Measurements from ENCODE around the gene APIP.

The APIP gene

GRCh38 chr11:34944692-34945091 lies 28.5 kb upstream of the APIP start:
- H3K9me3 ChIP-seq (ENCODE audit: control insufficient read depth, low read length) = no peaks in the 10 kb centered on the region
- WGBS, 2 experiments = no CpG with 5 or more reads among the region's 1 CpG

GRCh38 chr11:34941688-34942087 lies 25.5 kb upstream of the APIP start:
- H3K4me3 ChIP-seq (ENCODE audit: insufficient read depth, low read depth, low read length) = no peak overlapping the region
- H3K27me3 ChIP-seq (ENCODE audit: control insufficient read depth, insufficient read depth, low read length, poor library complexity, severe bottlenecking) = no peaks in the 10 kb centered on the region
- no peaks in the 10 kb centered on the region for H3K9me3 ChIP-seq (ENCODE audit: control insufficient read depth, low read length)
- no peaks in the 10 kb centered on the region for H3K36me3 ChIP-seq (ENCODE audit: control insufficient read depth, insufficient read depth, low read length)
- WGBS, 2 experiments = 94 to 97% methylated on average over 13 of the region's 13 CpGs
- H3K27ac ChIP-seq (ENCODE audit: insufficient read depth, low read depth, low read length, poor library complexity, severe bottlenecking) = no peak overlapping the region
- H3K4me1 ChIP-seq (ENCODE audit: control insufficient read depth, insufficient read depth, low read length) = no peaks in the 10 kb centered on the region

More at GRCh38 chr11:34944692-34945091, 28.5 kb upstream of the APIP start:
- no peaks in the 10 kb centered on the region for H3K27me3 ChIP-seq (ENCODE audit: control insufficient read depth, insufficient read depth, low read length, poor library complexity, severe bottlenecking)
- H3K4me1 ChIP-seq (ENCODE audit: control insufficient read depth, insufficient read depth, low read length) = no peaks in the 10 kb centered on the region
- H3K36me3 ChIP-seq (ENCODE audit: control insufficient read depth, insufficient read depth, low read length) = no peaks in the 10 kb centered on the region
- no peak overlapping the region for H3K4me3 ChIP-seq (ENCODE audit: insufficient read depth, low read depth, low read length)
- H3K27ac ChIP-seq (ENCODE audit: insufficient read depth, low read depth, low read length, poor library complexity, severe bottlenecking) = no peak overlapping the region

DNA sequence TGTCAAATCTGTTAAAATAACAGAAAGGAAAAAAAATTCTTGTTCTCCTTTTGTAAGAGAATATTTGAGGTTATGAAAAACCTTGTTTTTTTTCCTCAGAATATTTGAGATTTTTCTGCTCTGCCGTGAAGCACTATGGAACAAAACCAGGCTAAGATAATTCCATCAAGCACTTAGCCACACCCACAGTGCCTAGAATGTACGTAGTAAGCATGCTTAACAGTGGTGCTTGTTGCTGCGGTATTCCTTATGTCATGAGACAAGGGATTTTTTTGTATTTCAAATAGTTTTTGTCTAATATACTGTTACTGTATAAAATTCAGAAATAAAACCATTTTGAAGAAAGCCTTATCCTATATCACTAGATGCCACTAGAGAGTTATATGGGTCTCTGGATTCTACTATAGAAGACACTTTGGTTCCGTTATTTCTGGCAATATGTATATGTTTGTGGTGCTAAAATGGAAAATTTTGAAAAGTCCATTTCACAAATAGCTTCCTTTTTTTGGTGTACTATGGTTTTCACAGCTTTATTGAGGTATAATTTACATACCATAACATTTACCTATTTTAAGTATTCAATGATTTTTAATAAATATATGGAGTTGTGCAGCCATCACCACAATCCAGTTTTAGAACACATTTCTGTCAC lies 24.0 kb upstream of the APIP start:
- H3K4me1 ChIP-seq (ENCODE audit: control insufficient read depth, insufficient read depth, low read length) = no peaks in the 10 kb centered on the region
- 87 to 91% methylated on average over 2 to 4 of the region's 4 CpGs for WGBS, 2 experiments
- H3K4me3 ChIP-seq (ENCODE audit: insufficient read depth, low read depth, low read length) = no peak overlapping the region
- no peak overlapping the region for H3K27ac ChIP-seq (ENCODE audit: insufficient read depth, low read depth, low read length, poor library complexity, severe bottlenecking)
- H3K27me3 ChIP-seq (ENCODE audit: control insufficient read depth, insufficient read depth, low read length, poor library complexity, severe bottlenecking) = no peaks in the 10 kb centered on the region
- no peaks in the 10 kb centered on the region for H3K9me3 ChIP-seq (ENCODE audit: control insufficient read depth, low read length)
- no peaks in the 10 kb centered on the region for H3K36me3 ChIP-seq (ENCODE audit: control insufficient read depth, insufficient read depth, low read length)

DNA sequence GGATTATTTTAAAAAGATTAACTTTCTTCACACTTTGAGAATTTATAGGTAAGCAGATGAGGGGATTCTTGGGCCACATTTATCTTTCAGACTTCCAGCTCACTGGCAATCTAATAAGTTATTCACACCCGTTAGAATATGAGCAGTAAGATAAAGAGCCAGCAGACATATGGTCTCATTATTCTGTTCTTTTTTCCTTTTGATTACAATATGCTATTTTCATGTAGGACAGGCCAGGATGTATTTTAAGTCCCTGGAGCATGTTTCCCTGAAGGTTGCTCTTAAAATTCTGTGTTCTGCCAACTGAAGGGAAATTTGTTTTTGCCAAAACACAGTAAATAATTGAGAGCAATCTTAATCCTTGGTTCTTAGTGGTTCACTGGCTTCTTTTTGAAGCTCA lies 22.4 kb upstream of the APIP start:
- Histone ChIP-seq H3K27me3 (ENCODE audit: control insufficient read depth, insufficient read depth, low read length, poor library complexity, severe bottlenecking) (no peaks in the 10 kb centered on the region), H3K4me1 (ENCODE audit: control insufficient read depth, insufficient read depth, low read length) (no peaks in the 10 kb centered on the region), H3K27ac (ENCODE audit: insufficient read depth, low read depth, low read length, poor library complexity, severe bottlenecking) (no peak overlapping the region), H3K36me3 (ENCODE audit: control insufficient read depth, insufficient read depth, low read length) (no peaks in the 10 kb centered on the region), H3K4me3 (ENCODE audit: insufficient read depth, low read depth, low read length) (no peak overlapping the region), H3K9me3 (ENCODE audit: control insufficient read depth, low read length) (no peaks in the 10 kb centered on the region)
- 100% methylated on average over 1 of the region's 1 CpG; no CpG with 5 or more reads in 1 of the 2 experiments for WGBS, 2 experiments

DNA sequence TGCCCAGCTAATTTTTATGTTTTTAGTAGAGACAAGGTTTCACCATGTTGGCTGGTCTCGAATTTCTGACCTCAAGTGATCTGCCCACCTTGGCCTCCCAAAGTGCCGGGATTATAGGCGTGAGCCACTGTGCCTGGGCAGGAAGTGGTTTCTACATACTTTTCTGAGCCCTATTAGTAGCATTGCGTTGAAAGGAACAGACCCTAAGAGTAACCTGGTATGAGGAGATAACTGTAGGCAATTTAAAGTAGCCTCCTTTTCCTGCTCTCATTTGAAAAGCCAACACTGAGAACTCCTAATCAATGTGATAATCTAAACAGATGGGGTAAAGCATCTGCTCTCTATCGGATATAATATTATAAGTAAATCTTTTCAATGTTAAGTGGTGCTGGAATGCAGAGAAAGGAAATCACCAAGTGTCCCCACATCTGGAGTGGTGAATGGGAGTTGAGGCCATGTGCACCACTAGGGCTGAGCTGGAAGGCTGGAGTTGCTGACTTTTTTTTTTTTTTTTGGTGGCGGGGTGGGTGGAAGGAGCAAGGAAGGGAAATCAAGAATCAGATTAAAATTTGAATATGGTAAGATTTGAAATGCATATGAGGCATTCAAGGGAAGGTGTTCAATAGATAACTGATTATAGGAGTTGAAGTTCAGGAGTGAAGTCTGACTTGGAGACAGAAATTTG lies 20.9 kb upstream of the APIP start:
- no peaks in the 10 kb centered on the region for H3K4me1 ChIP-seq (ENCODE audit: control insufficient read depth, insufficient read depth, low read length)
- no peaks in the 10 kb centered on the region for H3K9me3 ChIP-seq (ENCODE audit: control insufficient read depth, low read length)
- no peak overlapping the region for H3K4me3 ChIP-seq (ENCODE audit: insufficient read depth, low read depth, low read length)
- no peak overlapping the region for H3K27ac ChIP-seq (ENCODE audit: insufficient read depth, low read depth, low read length, poor library complexity, severe bottlenecking)
- WGBS, 2 experiments = 94 to 96% methylated on average over 6 of the region's 6 CpGs
- no peaks in the 10 kb centered on the region for H3K27me3 ChIP-seq (ENCODE audit: control insufficient read depth, insufficient read depth, low read length, poor library complexity, severe bottlenecking)
- no peaks in the 10 kb centered on the region for H3K36me3 ChIP-seq (ENCODE audit: control insufficient read depth, insufficient read depth, low read length)

GRCh38 chr11:34929794-34930763 lies 13.9 kb upstream of the APIP start:
- H3K27me3 ChIP-seq (ENCODE audit: control insufficient read depth, insufficient read depth, low read length, poor library complexity, severe bottlenecking) = no peaks in the 10 kb centered on the region
- no peaks in the 10 kb centered on the region for H3K4me1 ChIP-seq (ENCODE audit: control insufficient read depth, insufficient read depth, low read length)
- H3K4me3 ChIP-seq (ENCODE audit: insufficient read depth, low read depth, low read length) = no peak overlapping the region
- no peaks in the 10 kb centered on the region for H3K36me3 ChIP-seq (ENCODE audit: control insufficient read depth, insufficient read depth, low read length)
- 91 to 95% methylated on average over 11 of the region's 11 CpGs for WGBS, 2 experiments
- no peaks in the 10 kb centered on the region for H3K9me3 ChIP-seq (ENCODE audit: control insufficient read depth, low read length)
- no peak overlapping the region for H3K27ac ChIP-seq (ENCODE audit: insufficient read depth, low read depth, low read length, poor library complexity, severe bottlenecking)

GRCh38 chr11:34928960-34929680 lies 12.9 kb upstream of the APIP start:
- Histone ChIP-seq H3K36me3 (ENCODE audit: control insufficient read depth, insufficient read depth, low read length) (no peaks in the 10 kb centered on the region), H3K27me3 (ENCODE audit: control insufficient read depth, insufficient read depth, low read length, poor library complexity, severe bottlenecking) (no peaks in the 10 kb centered on the region), H3K4me3 (ENCODE audit: insufficient read depth, low read depth, low read length) (no peak overlapping the region), H3K9me3 (ENCODE audit: control insufficient read depth, low read length) (no peaks in the 10 kb centered on the region), H3K4me1 (ENCODE audit: control insufficient read depth, insufficient read depth, low read length) (no peaks in the 10 kb centered on the region), H3K27ac (ENCODE audit: insufficient read depth, low read depth, low read length, poor library complexity, severe bottlenecking) (no peak overlapping the region)
- 94% methylated on average over 7 of the region's 7 CpGs for WGBS, 2 experiments

GRCh38 chr11:34928268-34928959 lies 12.2 kb upstream of the APIP start:
- 43 to 56% methylated on average over 3 of the region's 3 CpGs for WGBS, 2 experiments
- H3K36me3 ChIP-seq (ENCODE audit: control insufficient read depth, insufficient read depth, low read length) = no peaks in the 10 kb centered on the region

GRCh38 chr11:34926831-34927132 lies 10.6 kb upstream of the APIP start:
- no peaks in the 10 kb centered on the region for H3K27me3 ChIP-seq (ENCODE audit: control insufficient read depth, insufficient read depth, low read length, poor library complexity, severe bottlenecking)
- no peaks in the 10 kb centered on the region for H3K9me3 ChIP-seq (ENCODE audit: control insufficient read depth, low read length)
- no peak overlapping the region for H3K4me3 ChIP-seq (ENCODE audit: insufficient read depth, low read depth, low read length)
- H3K4me1 ChIP-seq (ENCODE audit: control insufficient read depth, insufficient read depth, low read length) = no peaks in the 10 kb centered on the region
- no peaks in the 10 kb centered on the region for H3K36me3 ChIP-seq (ENCODE audit: control insufficient read depth, insufficient read depth, low read length)
- H3K27ac ChIP-seq (ENCODE audit: insufficient read depth, low read depth, low read length, poor library complexity, severe bottlenecking) = no peak overlapping the region

More at GRCh38 chr11:34928268-34928959, 12.2 kb upstream of the APIP start:
- H3K4me1 ChIP-seq (ENCODE audit: control insufficient read depth, insufficient read depth, low read length) = no peaks in the 10 kb centered on the region
- no peak overlapping the region for H3K27ac ChIP-seq (ENCODE audit: insufficient read depth, low read depth, low read length, poor library complexity, severe bottlenecking)
- no peaks in the 10 kb centered on the region for H3K27me3 ChIP-seq (ENCODE audit: control insufficient read depth, insufficient read depth, low read length, poor library complexity, severe bottlenecking)
- no peak overlapping the region for H3K4me3 ChIP-seq (ENCODE audit: insufficient read depth, low read depth, low read length)
- no peaks in the 10 kb centered on the region for H3K9me3 ChIP-seq (ENCODE audit: control insufficient read depth, low read length)

All from ectodermal cell (in vitro differentiated cells).